Measurements from ENCODE around the gene DNAAF2. TPM values are rescaled to one million over a fixed set of nuclear protein-coding genes. Genes with fewer than 3 reads are reported as not detected.

DNAAF2 gene
- total and polyA plus RNA-seq, 2 of the 13 experiments (the other 11 are each of a cell fraction or from before 2014, with no cell fraction given) = 6.1 to 13.6 TPM

- TF ChIP-seq, protein P1, sequence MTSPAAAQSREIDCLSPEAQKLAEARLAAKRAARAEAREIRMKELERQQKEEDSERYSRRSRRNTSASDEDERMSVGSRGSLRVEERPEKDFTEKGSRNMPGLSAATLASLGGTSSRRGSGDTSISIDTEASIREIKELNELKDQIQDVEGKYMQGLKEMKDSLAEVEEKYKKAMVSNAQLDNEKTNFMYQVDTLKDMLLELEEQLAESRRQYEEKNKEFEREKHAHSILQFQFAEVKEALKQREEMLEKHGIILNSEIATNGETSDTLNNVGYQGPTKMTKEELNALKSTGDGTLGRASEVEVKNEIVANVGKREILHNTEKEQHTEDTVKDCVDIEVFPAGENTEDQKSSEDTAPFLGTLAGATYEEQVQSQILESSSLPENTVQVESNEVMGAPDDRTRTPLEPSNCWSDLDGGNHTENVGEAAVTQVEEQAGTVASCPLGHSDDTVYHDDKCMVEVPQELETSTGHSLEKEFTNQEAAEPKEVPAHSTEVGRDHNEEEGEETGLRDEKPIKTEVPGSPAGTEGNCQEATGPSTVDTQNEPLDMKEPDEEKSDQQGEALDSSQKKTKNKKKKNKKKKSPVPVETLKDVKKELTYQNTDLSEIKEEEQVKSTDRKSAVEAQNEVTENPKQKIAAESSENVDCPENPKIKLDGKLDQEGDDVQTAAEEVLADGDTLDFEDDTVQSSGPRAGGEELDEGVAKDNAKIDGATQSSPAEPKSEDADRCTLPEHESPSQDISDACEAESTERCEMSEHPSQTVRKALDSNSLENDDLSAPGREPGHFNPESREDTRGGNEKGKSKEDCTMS (CRISPR knock-in tag; conservative IDR thresholded peaks at IDR 0.05) = no peak
- TF ChIP-seq THYN1 (CRISPR knock-in tag; IDR thresholded peaks at IDR 0.05; ENCODE audit: borderline replicate concordance, low read depth) (no peak), CSRNP2 (CRISPR knock-in tag; conservative IDR thresholded peaks at IDR 0.05; ENCODE audit: low read depth) (no peak), ZNF281 (CRISPR knock-in tag; IDR thresholded peaks at IDR 0.05; ENCODE audit: borderline replicate concordance) (no peak; the same call in 1 of the 2 replicates), TOPORS (CRISPR knock-in tag; IDR thresholded peaks at IDR 0.05) (0 out of 2 replicates have a peak, but pooled peaks have one; percentile 32), SRSF1 (optimal IDR thresholded peaks at IDR 0.05; ENCODE audit: low read depth, low read length) (no peak), ZBTB25 (CRISPR knock-in tag; IDR thresholded peaks at IDR 0.05) (peak; percentile 57; the same call in 1 of the 2 replicates), FOXK1 (CRISPR knock-in tag; IDR thresholded peaks at IDR 0.05; ENCODE audit: borderline replicate concordance, low read depth) (peak; percentile 81; the same call in 1 of the 2 replicates), RFX5 (IDR thresholded peaks at IDR 0.05; ENCODE audit: low read depth, low read length) (no peak), ZNF20 (CRISPR knock-in tag; IDR thresholded peaks at IDR 0.05) (no peak), HMG20B (CRISPR knock-in tag; conservative IDR thresholded peaks at IDR 0.05) (peak; percentile 80), JDP2 (CRISPR knock-in tag; IDR thresholded peaks at IDR 0.05; ENCODE audit: borderline replicate concordance) (no peak; the same call in 1 of the 2 replicates), ZNF232 (CRISPR knock-in tag; IDR thresholded peaks at IDR 0.05; ENCODE audit: borderline replicate concordance) (no peak), ZSCAN30 (CRISPR knock-in tag; IDR thresholded peaks at IDR 0.05) (no peak), MAZ (IDR thresholded peaks at IDR 0.05; ENCODE audit: borderline replicate concordance, low read depth, low read length) (no peak), MAZ (CRISPR knock-in tag; IDR thresholded peaks at IDR 0.05; ENCODE audit: low read depth) (0 out of 2 replicates have a peak, but pooled peaks have one; percentile 24)
- TF ChIP-seq, protein P2, sequence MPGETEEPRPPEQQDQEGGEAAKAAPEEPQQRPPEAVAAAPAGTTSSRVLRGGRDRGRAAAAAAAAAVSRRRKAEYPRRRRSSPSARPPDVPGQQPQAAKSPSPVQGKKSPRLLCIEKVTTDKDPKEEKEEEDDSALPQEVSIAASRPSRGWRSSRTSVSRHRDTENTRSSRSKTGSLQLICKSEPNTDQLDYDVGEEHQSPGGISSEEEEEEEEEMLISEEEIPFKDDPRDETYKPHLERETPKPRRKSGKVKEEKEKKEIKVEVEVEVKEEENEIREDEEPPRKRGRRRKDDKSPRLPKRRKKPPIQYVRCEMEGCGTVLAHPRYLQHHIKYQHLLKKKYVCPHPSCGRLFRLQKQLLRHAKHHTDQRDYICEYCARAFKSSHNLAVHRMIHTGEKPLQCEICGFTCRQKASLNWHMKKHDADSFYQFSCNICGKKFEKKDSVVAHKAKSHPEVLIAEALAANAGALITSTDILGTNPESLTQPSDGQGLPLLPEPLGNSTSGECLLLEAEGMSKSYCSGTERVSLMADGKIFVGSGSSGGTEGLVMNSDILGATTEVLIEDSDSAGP (CRISPR knock-in tag; IDR thresholded peaks at IDR 0.05; ENCODE audit: borderline replicate concordance) = no peak
- TF ChIP-seq, protein P3, sequence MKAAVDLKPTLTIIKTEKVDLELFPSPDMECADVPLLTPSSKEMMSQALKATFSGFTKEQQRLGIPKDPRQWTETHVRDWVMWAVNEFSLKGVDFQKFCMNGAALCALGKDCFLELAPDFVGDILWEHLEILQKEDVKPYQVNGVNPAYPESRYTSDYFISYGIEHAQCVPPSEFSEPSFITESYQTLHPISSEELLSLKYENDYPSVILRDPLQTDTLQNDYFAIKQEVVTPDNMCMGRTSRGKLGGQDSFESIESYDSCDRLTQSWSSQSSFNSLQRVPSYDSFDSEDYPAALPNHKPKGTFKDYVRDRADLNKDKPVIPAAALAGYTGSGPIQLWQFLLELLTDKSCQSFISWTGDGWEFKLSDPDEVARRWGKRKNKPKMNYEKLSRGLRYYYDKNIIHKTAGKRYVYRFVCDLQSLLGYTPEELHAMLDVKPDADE (CRISPR knock-in tag; IDR thresholded peaks at IDR 0.05) = no peak
Observed at GRCh38 chr14:49641697-49642129, 6.7 kb upstream of the DNAAF2 start (continued).
